ENCODE data around the gene SPRR2F.

The SPRR2F gene

DNA sequence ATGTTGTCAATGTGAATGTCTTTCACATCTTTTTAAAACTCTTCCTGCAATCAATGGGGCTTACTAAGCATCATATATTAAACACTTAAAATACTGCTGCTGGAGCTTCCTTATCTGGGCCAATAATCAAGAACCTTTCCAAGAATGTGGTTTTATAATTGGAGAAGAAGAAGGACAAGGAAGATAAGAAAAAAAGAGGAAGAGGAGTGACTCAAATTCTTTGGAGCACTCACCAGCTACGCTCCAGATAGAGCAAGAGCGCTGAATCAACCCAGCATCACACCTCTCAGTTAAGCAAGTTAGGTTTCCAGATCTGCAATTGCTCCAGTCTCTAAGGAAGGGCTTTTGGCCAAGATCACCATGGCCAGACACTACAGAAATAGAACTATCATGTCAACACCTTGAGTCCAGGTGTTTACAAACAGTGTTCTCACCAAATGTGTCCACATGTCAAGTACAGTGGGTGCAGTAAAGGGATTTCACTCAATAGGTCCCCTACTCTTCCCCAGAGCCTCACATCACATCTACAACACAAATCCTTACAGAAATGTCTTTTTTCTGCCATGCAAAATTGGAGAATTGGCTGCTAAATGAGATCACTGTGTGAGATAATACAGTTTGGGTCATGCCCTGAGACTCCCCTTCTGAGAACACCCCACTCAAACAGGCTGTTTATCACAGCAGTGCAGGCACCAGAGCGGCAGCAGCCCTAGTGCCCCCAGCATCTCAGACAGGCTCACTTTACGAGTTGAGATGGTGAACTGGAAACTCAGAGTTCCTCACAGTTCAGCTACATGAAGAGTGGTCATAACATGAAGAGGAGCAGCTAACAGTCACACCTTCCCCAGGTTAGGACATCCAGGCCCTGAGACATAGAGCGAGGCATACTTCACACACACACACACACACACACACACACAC, 40.2 kb downstream of the SPRR2F start:
- DNase-seq, result no peak

DNA sequence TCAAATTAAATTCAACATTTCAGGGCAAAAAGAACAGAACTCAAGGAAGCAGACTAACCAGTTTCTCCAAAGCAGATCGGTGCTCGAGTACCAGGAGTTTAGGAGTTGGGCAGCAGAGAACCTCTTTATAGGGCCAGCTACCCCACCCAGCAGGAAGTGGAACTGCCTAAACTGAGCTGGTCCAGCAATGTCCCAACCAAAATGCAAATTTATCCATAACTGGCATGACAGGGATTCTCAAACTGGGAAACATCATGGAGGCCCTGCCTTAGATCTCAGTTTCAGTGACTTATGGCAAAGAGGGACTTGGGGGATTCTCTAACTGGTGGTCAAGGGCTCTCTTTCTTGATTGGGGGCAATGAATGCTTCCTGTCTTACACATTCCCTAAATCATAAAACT, 41.8 kb downstream of the SPRR2F start, which contains the start of gene SPRR2B:
TSS of gene SPRR2B (minus strand) at position 101 of the 400 bp plus-strand sequence. CDS start 772 bp downstream, outside the sequence.
- no peak for DNase-seq

DNA sequence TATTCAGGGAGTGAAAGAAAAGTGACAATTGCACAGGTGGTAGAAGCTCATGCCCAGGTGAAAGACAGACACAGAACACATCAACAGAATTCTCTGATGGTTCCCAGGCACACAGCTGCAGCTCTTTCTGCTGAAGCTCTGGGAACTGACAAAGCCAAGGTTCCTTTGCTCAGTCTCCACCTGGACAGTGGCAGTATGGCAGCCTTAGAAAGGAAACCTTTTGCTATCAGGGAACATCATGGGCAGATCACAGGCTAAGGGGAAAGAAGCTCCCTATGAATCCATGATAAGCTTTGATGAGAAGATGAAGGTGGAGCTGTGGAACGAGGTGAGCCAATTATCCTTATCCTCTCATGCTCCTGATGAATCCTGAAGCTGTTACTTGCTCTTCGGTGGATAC, 43.1 kb downstream of the SPRR2F start:
- no peak for DNase-seq

Data from fibroblast of skin of abdomen (primary cell).